K562 (cell line): ENCODE results near the gene CFAP300. TPM values are rescaled to one million over a fixed set of nuclear protein-coding genes. Genes with fewer than 3 reads are reported as not detected.

ENCODE experiments used
- ATAC-seq: fragments of 200-7000 bp; cut with Tn5 transposase; 3 replicates; pipeline ENCODE4 v1.9.1; 2020; ENCODE audit warnings: moderate library complexity
- BruUV-seq: library from RNA; stranded (reverse); fragments of 400-500 nt; replicated peaks from 2 replicates; lab custom pipeline; 2021; lab: Mats Ljungman, UMichigan
- CTCF ChIA-PET: fragments of 300-600 bp; formaldehyde crosslinking; extraction: SDS; loops from one replicate; lab custom pipeline; 2021; ENCODE audit warnings: low intra/inter-chr PET ratio; lab: Yijun Ruan, JAX
- POLR2A ChIA-PET: fragments of 300-600, 350-650 bp; sonication (Branson Sonifier 250); formaldehyde crosslinking; extraction: SDS; loops from one replicate; lab custom pipeline; 2021; ENCODE audit warnings: antibody characterized with exemption, inconsistent platforms; lab: Yijun Ruan, JAX
- DNase-seq, 4 experiments: peaks; one replicate each; pipeline versions ENCODE4 v3.0.0 to v3.0.0-alpha.2; 2011 to 2018; ENCODE audit warnings: low spot score in 3 of 4, mixed read lengths in 3 of 4; ENCODE audit errors: extremely low read depth in 1 of 4
- FAIRE-seq: peaks from 2 replicates; lab custom pipeline; 2011; peaks lifted over from hg19 to GRCh38; lab: Jason Lieb, UNC
- H2AFZ ChIP-seq: 2 replicates; pipeline ENCODE4 v1.6.0; 2011; ENCODE audit warnings: low read depth, low read length, control low read depth, inconsistent platforms
- H3K27ac ChIP-seq: fragments of 200-600 bp; 3 replicates; pipeline ENCODE4 v1.8.0; 2011; ENCODE audit warnings: low read depth, mild to moderate bottlenecking, control low read depth, inconsistent platforms, low read length, moderate library complexity, mixed read lengths; ENCODE audit errors: extremely low read depth
- H3K27me3 ChIP-seq, 2 experiments: fragments of 300-600 bp in 1 of 2; 2 replicates in 1 of 2; 3 replicates in 1 of 2; pipeline versions ENCODE4 v1.6.0 to v1.8.0; 2011; ENCODE audit warnings: inconsistent platforms in 2 of 2, low read length in 2 of 2, mild to moderate bottlenecking in 1 of 2, mixed read lengths in 1 of 2, moderate library complexity in 1 of 2; ENCODE audit not compliant: control insufficient read depth in 2 of 2, insufficient read depth in 2 of 2
- H3K36me3 ChIP-seq: fragments of 300-600 bp; 3 replicates; pipeline ENCODE4 v1.8.0; 2011; ENCODE audit warnings: mild to moderate bottlenecking, low read length, inconsistent platforms; ENCODE audit not compliant: control insufficient read depth, insufficient read depth
- H3K4me1 ChIP-seq, 2 experiments: fragments of 200-600 bp in 1 of 2; replicated peaks in 1 of 2; 2 replicates in 1 of 2; 3 replicates in 1 of 2; pipeline versions ENCODE4 v1.5.1 to v1.8.0; 2011; ENCODE audit warnings: inconsistent platforms in 2 of 2, low read length in 2 of 2, mild to moderate bottlenecking in 1 of 2, mixed read lengths in 1 of 2, moderate library complexity in 1 of 2; ENCODE audit not compliant: control insufficient read depth in 2 of 2, insufficient read depth in 2 of 2
- H3K4me2 ChIP-seq: 2 replicates; pipeline ENCODE4 v1.6.1; 2011; ENCODE audit warnings: low read length, control low read depth, inconsistent platforms, mixed read lengths; ENCODE audit not compliant: insufficient read depth
- H3K4me3 ChIP-seq: fragments of 200-600 bp; sonication (generic), shearing (Covaris generic); 2 replicates; pipeline ENCODE4 v1.5.1; 2016; ENCODE audit warnings: control low read depth, inconsistent platforms
- H3K79me2 ChIP-seq: fragments of 200-600 bp; 3 replicates; pipeline ENCODE4 v1.8.0; 2011; ENCODE audit warnings: low read length, inconsistent platforms; ENCODE audit not compliant: control insufficient read depth, insufficient read depth
- H3K9ac ChIP-seq, 2 experiments: 2 replicates each; pipeline versions ENCODE4 v1.6.0 to v1.6.1; 2011; ENCODE audit warnings: low read depth in 2 of 2, low read length in 2 of 2, control low read depth in 1 of 2, inconsistent platforms in 1 of 2, mild to moderate bottlenecking in 1 of 2, mixed read lengths in 1 of 2; ENCODE audit not compliant: insufficient read depth in 1 of 2
- H3K9me1 ChIP-seq: one replicate; pipeline ENCODE4 v1.6.0; 2011; ENCODE audit warnings: inconsistent platforms, mild to moderate bottlenecking, low read length, moderate library complexity; ENCODE audit not compliant: control insufficient read depth, insufficient read depth
- H3K9me3 ChIP-seq: replicated peaks from 2 replicates; pipeline ENCODE4 v1.5.1; 2011; ENCODE audit warnings: low read depth, low read length, inconsistent platforms; ENCODE audit not compliant: control insufficient read depth, insufficient read depth
- H4K20me1 ChIP-seq: replicated peaks from 2 replicates; pipeline ENCODE4 v1.6.1; 2011; ENCODE audit warnings: low read length, inconsistent platforms, mixed read lengths; ENCODE audit not compliant: control insufficient read depth, insufficient read depth
- E2F8 ChIP-seq: fragments of 450-650 bp; IDR thresholded peaks from 2 replicates; pipeline ENCODE4 v1.7.1; 2018; ENCODE audit warnings: mild to moderate bottlenecking, low read depth; ENCODE audit not compliant: partially characterized antibody
- FOXA3 ChIP-seq, 2 experiments: fragments of 450-650 bp in 1 of 2; sonication (generic) in 1 of 2; formaldehyde crosslinking; IDR thresholded peaks in 1 of 2; conservative IDR thresholded peaks in 1 of 2; 2 replicates each; pipeline versions ENCODE4 v1.4.0 to v1.8.0; 2020 to 2022; ENCODE audit warnings: mild to moderate bottlenecking in 2 of 2, missing genetic modification reagents in 1 of 2
- KDM1A ChIP-seq, 2 experiments: fragments of 450-650 bp; IDR thresholded peaks; 2 replicates each; pipeline ENCODE4 v1.6.1; 2016; ENCODE audit warnings: mild to moderate bottlenecking in 2 of 2
- MCM3 ChIP-seq: fragments of 450-650 bp; IDR thresholded peaks from 2 replicates; pipeline ENCODE4 v1.6.1; 2016
- NFRKB ChIP-seq: fragments of 450-650 bp; IDR thresholded peaks from 2 replicates; pipeline ENCODE4 v1.6.1; 2016; ENCODE audit warnings: low read depth
- SRSF1 ChIP-seq: fragments of 200-400 bp; formaldehyde crosslinking; IDR thresholded peaks from 2 replicates; pipeline ENCODE4 v1.6.1; 2017; ENCODE audit warnings: mild to moderate bottlenecking, low read depth, low read length, moderate library complexity
- ZBTB8A ChIP-seq: fragments of 450-650 bp; IDR thresholded peaks from 2 replicates; pipeline ENCODE4 v1.6.1; 2018; ENCODE audit warnings: mild to moderate bottlenecking, moderate library complexity; ENCODE audit not compliant: partially characterized antibody
- WGBS: fragments of 100-300 bp; shearing (Covaris generic); methylation state at CpG from one replicate; pipeline ENCODE4 v1.1.6; 2016; ENCODE audit warnings: low coverage, mixed read lengths; ENCODE audit not compliant: insufficient coverage; ENCODE audit errors: missing lambda C conversion rate; 5-methylcytosine and 5-hydroxymethylcytosine counted together
- in situ Hi-C: fragments of 300-500 bp; cut with MboI; formaldehyde crosslinking; loops from 4 replicates; pipeline ENCODE4 v1.15.0; 2018; ENCODE audit warnings: inconsistent platforms, mixed read lengths
- intact Hi-C: fragments of 100-400 bp; cut with micrococcal nuclease; formaldehyde crosslinking; loops from 2 replicates; pipeline ENCODE4 v1.14.2; 2022
- polyA plus RNA-seq, 8 experiments: library from polyadenylated mRNA; depleted of rRNA in 4 of 8; stranded (reverse) in 5 of 8; unstranded in 3 of 8; fragments of >200 nt; fragmentation: Nextera tagmentation in 2 of 8; fragmentation: Illumina TruSeq in 1 of 8; extraction: Ambion mirVana in 2 of 8; extraction: Trizol in 1 of 8; gene quantifications; 2 replicates each; pipeline versions ENCODE4 v1.2.1 to v1.2.3, GENCODE V29; 2011 to 2014; ENCODE audit warnings: inconsistent platforms in 1 of 8, missing spikeins in 1 of 8
- total RNA-seq, 7 experiments: library from RNA; depleted of rRNA in 6 of 7; stranded (reverse); fragments of >200 nt in 6 of 7; fragmentation: Illumina TruSeq in 2 of 7; extraction: Trizol in 2 of 7; gene quantifications; 2 replicates each; pipeline versions ENCODE4 v1.2.1 to v1.2.3, GENCODE V29; 2011 to 2021; ENCODE audit warnings: low replicate concordance in 1 of 7
- TF ChIP-seq, protein P1 (sequence below): fragments of 450-650 bp; formaldehyde crosslinking; IDR thresholded peaks from 2 replicates; pipeline ENCODE4 v1.4.0; 2020; ENCODE audit warnings: mild to moderate bottlenecking
- TF ChIP-seq, protein P2 (sequence below): fragments of 200-800 bp; sonication (Bioruptor generic); IDR thresholded peaks from 2 replicates; pipeline ENCODE4 v1.6.1; 2017; ENCODE audit warnings: missing genetic modification characterization, missing compliant biosample characterization

The CFAP300 gene
- total and polyA plus RNA-seq, 9 of the 15 experiments (the other 6 are each of a cell fraction or from before 2014, with no cell fraction given), result not detected

DNA sequence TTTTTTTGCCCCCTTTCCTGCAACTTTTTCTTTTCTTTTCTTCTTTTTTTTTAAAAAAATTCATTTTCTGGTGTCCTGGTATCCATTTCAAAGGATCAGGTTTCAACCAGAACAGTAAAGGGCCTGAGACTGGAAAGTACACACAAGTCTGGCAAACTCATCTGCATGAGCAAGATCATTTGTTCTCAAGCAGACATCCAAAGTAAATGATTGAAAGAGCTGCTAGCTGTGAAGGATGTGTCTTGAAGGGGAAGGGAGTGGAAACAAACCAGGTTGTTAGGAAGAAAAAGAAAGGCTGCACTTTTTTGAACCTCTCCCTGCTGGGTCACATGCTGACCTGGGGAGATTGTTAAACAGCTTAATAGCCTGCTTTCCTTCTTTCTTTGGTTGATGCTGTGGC is 68.3 kb downstream of the CFAP300 start (continued):
- TF ChIP-seq, protein P1, sequence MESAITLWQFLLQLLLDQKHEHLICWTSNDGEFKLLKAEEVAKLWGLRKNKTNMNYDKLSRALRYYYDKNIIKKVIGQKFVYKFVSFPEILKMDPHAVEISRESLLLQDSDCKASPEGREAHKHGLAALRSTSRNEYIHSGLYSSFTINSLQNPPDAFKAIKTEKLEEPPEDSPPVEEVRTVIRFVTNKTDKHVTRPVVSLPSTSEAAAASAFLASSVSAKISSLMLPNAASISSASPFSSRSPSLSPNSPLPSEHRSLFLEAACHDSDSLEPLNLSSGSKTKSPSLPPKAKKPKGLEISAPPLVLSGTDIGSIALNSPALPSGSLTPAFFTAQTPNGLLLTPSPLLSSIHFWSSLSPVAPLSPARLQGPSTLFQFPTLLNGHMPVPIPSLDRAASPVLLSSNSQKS (CRISPR knock-in tag), result no peak
- TF ChIP-seq E2F8 (no peak), MCM3 (no peak)

DNA sequence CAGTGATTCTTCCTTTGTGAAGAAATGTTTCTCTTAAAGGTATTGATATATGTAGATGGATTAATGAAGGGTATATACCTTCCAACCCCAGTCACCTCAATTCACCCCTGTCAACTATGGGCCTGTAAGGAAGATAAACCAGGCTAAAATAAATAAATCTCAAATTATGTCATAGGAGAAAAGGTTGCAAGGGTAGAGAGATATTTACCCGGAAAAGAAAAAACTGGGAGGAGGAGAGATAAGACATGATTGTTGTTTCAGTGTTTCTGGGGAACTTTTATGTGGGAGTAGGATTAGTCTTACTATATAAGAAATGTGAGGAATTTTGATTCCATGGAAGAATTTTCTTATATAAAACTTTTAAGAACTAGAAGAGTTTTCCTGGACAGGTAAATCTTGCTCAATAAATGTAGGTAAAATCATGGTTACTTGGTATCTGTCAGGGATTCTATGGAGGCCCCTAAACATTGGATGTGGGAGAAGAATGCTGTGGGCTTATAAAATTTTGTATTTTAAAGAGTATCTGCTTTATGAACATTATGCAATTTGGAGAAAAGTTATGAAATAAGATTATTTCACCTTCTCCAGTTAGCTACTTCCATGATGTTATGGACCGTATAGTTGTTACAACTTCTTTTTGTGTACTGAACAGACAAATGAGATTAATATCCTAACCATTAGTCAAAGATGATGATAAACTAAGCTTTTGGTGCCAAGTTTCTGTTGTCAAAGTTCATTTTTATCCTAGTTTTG is 69.4 kb downstream of the CFAP300 start:
- Histone ChIP-seq H3K36me3 (no peaks in the 10 kb centered on the region), H3K27ac (no peak overlapping the region), H3K4me2 (no peak overlapping the region), H3K4me1 (no peaks in the 10 kb centered on the region), H2AFZ (no peak overlapping the region), H3K79me2 (no peaks in the 10 kb centered on the region), H3K9me3 (no peaks in the 10 kb centered on the region), H3K9me1 (no peaks in the 10 kb centered on the region), H3K9ac (no peak overlapping the region), H4K20me1 (no peaks in the 10 kb centered on the region), H3K27me3 (no peaks in the 10 kb centered on the region), H3K4me3 (no peak overlapping the region)
- no peak for DNase-seq
- no peak for ATAC-seq
- FAIRE-seq, result no peak
- ChIA-PET POLR2A (no interaction called here), CTCF (no interaction called here)
- no peak for TF ChIP-seq KDM1A (IDR thresholded peaks at IDR 0.05)
- no peak for TF ChIP-seq ZBTB8A
- TF ChIP-seq, protein P2, sequence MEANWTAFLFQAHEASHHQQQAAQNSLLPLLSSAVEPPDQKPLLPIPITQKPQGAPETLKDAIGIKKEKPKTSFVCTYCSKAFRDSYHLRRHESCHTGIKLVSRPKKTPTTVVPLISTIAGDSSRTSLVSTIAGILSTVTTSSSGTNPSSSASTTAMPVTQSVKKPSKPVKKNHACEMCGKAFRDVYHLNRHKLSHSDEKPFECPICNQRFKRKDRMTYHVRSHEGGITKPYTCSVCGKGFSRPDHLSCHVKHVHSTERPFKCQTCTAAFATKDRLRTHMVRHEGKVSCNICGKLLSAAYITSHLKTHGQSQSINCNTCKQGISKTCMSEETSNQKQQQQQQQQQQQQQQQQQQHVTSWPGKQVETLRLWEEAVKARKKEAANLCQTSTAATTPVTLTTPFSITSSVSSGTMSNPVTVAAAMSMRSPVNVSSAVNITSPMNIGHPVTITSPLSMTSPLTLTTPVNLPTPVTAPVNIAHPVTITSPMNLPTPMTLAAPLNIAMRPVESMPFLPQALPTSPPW (CRISPR knock-in tag), result no peak
- no peak for TF ChIP-seq FOXA3 (CRISPR knock-in tag; conservative IDR thresholded peaks at IDR 0.05 in 1 of 2, IDR thresholded peaks at IDR 0.05 in 1 of 2)
- no peak for TF ChIP-seq SRSF1
- TF ChIP-seq NFRKB, result no peak
- in situ Hi-C loops (no loop called here), intact Hi-C loops (no loop called here)
- WGBS, result 3% methylated on average over 2 of the region's 2 CpGs
- no TSS peak for BruUV-seq
